Globus pallidus (tissue), 1 donor: ENCODE measurements around the gene ELFN1.

Experiments
- DNase-seq: peaks from one replicate; pipeline ENCODE4 v3.0.0-alpha.2; 2015; ENCODE audit warnings: low spot score

ELFN1 gene

DNA sequence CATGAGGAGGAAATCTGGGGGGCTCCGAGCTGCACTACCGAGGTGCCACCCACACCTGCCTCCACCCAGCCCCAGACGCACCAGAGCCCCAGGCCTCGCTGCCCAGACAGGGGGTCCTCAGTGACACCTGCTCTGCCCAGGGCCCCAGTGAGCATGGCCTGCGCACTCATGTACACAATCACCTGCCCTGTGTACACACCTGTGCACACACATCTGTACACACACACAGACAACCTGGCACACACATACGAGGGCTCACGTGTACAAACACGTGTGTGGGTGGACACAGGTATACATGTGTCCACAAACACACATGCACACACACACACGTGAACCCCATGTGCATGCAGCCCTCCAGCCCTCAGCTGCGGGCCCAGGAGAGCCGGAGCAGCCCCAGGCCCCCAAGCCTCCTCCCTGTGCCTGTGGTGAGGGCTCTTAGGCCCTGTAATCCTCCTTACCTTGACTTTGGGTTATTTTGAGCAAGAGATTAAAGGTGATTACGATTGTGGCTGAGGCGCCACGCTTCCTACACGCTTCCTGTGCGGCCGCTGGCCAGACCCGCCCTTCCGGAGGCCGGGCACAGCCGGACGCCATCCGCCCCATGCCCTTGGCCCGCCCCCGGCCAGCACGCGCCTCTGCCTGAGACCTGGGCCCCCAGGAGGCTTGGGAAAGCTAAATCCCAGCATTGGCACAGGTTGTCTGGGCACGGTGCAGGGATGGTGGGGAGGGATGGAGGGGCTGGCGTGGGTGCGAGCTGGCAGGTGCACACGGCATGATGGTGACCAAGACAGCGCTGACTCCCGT is 71.9 kb downstream of the ELFN1 start:
- no peak for DNase-seq

DNA sequence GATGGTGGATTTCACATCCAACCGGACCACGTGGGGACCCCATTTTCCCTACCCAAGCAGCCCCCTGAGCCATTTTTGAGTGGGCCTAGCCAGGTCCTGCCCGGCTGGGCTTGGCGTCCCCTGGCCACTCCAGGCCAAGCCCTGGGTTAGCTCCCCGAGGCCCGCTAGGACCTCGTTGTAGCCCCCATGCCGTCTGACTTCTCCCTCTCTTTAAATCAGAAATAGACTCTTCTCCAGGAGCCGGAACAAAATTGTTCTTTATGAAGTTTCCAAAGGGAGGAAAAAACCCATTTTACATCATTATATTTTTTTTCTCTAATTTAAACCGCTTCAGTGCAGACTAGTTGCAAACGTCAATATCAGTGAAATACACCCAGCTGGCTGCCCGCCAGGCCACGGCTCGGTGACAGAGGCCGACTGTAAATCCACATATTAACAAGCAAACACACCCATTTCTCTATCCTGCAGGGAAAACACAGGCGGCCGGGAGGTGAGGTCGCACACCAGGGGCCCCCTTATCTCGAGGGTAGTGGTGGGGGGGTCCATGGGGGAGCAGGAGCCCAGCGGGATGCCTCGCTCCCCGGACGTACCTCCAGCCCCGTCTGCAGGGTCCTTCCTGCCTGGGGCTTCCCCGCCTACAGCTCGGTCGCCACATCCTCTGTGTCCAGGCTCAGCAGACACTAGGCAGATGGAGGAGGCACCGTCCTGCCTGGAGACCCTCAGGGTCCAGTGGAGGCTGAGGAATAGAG is 72.7 kb downstream of the ELFN1 start:
- DNase-seq: no peak

GRCh38 chr7:1743481-1744230 is 73.6 kb downstream of the ELFN1 start:
- DNase-seq: no peak

DNA sequence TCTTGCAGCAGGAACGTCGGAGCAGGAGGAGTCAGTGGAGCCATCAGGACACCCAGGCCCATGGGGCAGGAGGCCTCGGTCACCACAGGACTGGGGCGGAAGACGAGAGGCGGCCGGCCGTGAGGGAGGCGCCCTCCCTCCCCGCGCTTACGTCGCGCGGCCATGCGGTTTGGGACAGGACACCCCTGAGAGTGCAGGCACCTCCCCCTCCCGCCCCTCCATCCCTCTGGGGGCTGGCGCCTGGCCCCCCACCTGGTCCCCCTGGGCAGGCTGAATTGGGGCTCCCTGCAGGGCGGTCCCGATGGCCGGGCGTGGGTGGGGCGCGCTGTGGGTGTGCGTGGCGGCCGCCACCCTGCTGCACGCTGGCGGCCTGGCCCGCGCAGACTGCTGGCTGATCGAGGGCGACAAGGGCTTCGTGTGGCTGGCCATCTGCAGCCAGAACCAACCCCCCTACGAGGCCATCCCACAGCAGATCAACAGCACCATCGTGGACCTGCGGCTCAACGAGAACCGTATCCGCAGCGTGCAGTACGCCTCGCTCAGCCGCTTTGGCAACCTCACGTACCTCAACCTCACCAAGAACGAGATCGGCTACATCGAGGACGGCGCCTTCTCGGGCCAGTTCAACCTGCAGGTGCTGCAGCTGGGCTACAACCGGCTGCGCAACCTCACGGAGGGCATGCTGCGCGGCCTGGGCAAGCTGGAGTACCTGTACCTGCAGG is 74.4 kb downstream of the ELFN1 start:
- DNase-seq: no peak

DNA sequence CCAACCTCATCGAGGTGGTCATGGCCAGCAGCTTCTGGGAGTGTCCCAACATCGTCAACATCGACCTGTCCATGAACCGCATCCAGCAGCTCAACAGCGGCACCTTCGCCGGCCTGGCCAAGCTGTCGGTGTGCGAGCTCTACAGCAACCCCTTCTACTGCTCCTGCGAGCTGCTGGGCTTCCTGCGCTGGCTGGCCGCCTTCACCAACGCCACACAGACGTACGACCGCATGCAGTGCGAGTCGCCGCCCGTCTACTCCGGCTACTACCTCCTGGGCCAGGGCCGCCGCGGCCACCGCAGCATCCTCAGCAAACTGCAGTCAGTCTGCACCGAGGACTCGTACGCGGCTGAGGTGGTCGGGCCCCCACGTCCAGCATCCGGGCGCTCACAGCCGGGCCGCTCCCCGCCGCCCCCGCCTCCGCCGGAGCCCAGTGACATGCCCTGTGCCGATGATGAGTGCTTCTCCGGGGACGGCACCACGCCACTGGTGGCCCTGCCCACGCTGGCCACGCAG is 75.0 kb downstream of the ELFN1 start:
- DNase-seq: no peak

DNA sequence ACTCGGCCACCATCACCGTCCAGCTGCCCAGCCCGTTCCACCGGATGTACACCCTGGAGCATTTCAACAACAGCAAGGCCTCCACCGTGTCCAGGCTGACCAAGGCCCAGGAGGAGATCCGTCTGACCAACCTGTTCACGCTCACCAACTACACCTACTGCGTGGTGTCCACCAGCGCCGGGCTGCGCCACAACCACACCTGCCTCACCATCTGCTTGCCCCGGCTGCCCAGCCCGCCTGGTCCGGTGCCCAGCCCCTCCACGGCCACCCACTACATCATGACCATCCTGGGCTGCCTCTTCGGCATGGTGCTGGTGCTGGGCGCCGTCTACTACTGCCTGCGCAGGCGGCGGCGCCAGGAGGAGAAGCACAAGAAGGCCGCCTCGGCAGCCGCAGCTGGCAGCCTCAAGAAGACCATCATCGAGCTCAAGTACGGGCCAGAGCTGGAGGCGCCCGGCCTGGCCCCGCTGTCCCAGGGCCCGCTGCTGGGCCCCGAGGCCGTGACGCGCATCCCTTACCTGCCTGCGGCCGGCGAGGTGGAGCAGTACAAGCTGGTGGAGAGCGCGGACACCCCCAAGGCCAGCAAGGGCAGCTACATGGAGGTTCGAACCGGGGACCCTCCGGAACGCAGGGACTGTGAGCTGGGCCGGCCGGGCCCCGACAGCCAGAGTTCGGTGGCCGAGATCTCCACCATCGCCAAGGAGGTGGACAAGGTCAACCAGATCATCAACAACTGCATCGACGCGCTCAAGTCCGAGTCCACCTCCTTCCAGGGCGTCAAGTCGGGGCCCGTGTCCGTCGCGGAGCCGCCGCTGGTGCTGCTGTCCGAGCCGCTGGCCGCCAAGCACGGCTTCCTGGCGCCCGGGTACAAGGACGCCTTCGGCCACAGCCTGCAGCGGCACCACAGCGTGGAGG is 75.8 kb downstream of the ELFN1 start:
- no peak for DNase-seq

GRCh38 chr7:1746491-1746975 is 76.5 kb downstream of the ELFN1 start:
- DNase-seq: no peak

DNA sequence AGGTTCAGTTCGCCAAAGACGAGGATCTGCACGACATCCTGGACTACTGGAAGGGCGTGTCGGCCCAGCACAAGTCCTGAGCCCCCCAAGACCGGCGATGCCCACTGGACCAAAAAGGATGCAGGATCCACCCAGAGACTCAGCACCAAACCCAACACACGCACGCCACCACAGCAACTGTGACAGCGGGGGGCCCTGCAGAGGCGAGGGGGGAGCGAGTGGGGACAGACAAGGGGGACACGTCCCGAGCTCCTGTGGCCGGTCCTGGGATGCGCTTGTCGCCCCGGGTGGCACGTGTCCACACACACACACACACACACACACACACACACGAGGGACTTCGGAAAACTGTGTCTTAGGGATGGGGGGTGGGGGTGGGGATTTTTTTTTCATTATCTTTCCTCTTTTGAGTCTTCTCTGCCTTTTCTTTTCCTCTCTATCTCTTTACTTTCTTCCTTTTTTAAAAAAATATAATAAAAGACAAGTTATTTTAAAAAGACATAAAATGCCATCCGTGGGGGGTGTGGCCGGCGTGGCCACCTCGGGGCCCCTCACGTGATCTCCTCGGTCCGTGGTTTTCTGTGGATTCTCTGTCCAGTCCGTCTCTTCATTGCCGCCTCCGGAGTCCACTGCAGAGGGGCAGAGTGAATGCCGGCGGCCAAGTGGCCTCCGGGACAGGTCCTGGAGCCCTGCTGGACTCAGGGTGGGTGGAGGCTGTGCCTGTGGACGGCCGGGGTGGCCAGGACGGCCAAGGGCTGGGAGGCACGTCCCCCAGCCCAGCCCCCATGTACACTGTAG is 77.1 kb downstream of the ELFN1 start:
- DNase-seq: no peak

- DNase-seq: no peak
Measured at GRCh38 chr7:1748076-1748838, 78.2 kb downstream of the ELFN1 start.

- DNase-seq: no peak
Measured at GRCh38 chr7:1748839-1749173, 78.7 kb downstream of the ELFN1 start.

- no peak for DNase-seq
Measured at GRCh38 chr7:1749351-1749863, 79.3 kb downstream of the ELFN1 start.

GRCh38 chr7:1749864-1750466 is 79.9 kb downstream of the ELFN1 start:
- no peak for DNase-seq

DNA sequence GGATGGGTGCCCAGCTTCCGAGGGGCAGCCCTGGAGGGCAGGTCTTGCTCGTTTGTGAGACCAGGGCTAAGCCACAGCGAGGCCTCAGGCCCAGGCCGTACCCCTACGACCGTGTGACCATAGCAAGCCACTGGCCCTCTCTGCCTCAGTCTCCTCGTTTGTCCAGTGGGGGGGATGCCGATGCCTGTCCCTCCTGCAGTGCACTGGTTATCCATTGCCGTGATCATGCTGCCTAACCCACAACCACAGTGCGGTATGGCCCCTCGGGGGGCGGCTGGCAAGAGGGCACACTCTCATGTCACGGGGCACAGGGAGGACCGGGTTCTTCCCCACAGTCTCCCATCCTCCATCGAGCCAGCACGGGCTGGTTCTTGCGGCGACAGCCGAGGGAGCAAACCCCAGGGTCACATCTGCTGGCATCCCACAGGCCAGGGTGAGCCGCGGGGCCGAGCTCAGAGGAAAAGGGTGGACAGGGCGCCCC is 80.5 kb downstream of the ELFN1 start:
- DNase-seq: no peak

DNA sequence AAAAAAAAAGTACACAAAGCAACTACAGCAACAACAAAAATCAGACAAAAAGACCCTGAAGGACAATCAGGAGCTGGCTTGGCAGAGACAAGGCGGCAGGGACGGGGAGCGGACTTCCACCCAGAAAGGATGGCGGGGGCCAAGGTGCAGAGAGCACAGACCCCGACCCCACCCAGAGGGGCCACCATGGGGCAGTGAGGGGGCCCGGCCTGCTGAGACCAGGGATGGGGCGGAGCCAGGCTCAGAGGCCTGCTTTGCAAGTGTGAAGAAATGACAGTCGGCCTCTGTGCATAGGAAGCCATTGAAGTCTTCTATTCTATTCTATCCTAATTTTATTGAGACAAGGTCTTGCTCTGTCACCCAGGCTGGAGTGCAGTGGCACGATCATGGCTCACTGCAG is 82.0 kb downstream of the ELFN1 start:
- DNase-seq: no peak

GRCh38 chr7:1752771-1753563 is 82.9 kb downstream of the ELFN1 start:
- DNase-seq: no peak

DNA sequence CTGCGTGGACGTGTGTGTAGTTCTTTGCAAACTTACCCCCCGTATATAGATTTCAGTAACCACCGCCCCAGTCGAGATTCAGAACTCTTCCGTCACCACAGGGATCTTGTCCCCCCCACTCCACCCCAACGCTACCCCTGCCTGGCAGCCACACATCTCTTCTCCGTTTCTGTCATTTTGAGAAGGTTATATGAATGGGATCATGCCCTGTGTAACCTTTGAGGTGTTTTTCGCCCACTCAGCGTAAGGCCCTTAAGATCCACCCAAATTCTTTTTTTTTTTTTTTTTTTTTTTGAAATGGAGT is 83.4 kb downstream of the ELFN1 start:
- no peak for DNase-seq

- DNase-seq: no peak
Measured at GRCh38 chr7:1754345-1754908, 84.3 kb downstream of the ELFN1 start.
